Measurements from ENCODE around the gene SPATA6.

The SPATA6 gene

GRCh38 chr1:48254254-48254653, 217.8 kb downstream of the SPATA6 start:
- no peak overlapping the region for H3K4me3 ChIP-seq (replicated peaks; ENCODE audit: low read depth, low read length)
- H3K27me3 ChIP-seq (replicated peaks; ENCODE audit: control insufficient read depth, insufficient read depth, low read length), result no peaks in the 10 kb centered on the region
- no peaks in the 10 kb centered on the region for H3K36me3 ChIP-seq (ENCODE audit: control insufficient read depth, insufficient read depth, low read length)
- no peak for TF ChIP-seq CTCF (IDR thresholded peaks at IDR 0.05; ENCODE audit: insufficient read depth, low read length, poor library complexity, severe bottlenecking)
- DNase-seq (ENCODE audit: extremely low read depth, insufficient read length), result no peak

- no peaks in the 10 kb centered on the region for H3K36me3 ChIP-seq (ENCODE audit: control insufficient read depth, insufficient read depth, low read length)
- no peak overlapping the region for H3K4me3 ChIP-seq (replicated peaks; ENCODE audit: low read depth, low read length)
- no peak for TF ChIP-seq CTCF (IDR thresholded peaks at IDR 0.05; ENCODE audit: insufficient read depth, low read length, poor library complexity, severe bottlenecking)
- H3K27me3 ChIP-seq (replicated peaks; ENCODE audit: control insufficient read depth, insufficient read depth, low read length), result no peaks in the 10 kb centered on the region
- no peak for DNase-seq (ENCODE audit: extremely low read depth, insufficient read length)
These were observed 220.2 kb downstream of the SPATA6 start for GRCh38 chr1:48251821-48252220.

GRCh38 chr1:48251323-48251722, 220.7 kb downstream of the SPATA6 start:
- Histone ChIP-seq H3K4me3 (replicated peaks; ENCODE audit: low read depth, low read length) (no peak overlapping the region), H3K36me3 (ENCODE audit: control insufficient read depth, insufficient read depth, low read length) (no peaks in the 10 kb centered on the region), H3K27me3 (replicated peaks; ENCODE audit: control insufficient read depth, insufficient read depth, low read length) (no peaks in the 10 kb centered on the region)
- DNase-seq (ENCODE audit: extremely low read depth, insufficient read length), result no peak
- TF ChIP-seq CTCF (IDR thresholded peaks at IDR 0.05; ENCODE audit: insufficient read depth, low read length, poor library complexity, severe bottlenecking), result no peak

GRCh38 chr1:48250572-48250971, 221.4 kb downstream of the SPATA6 start:
- TF ChIP-seq CTCF (IDR thresholded peaks at IDR 0.05; ENCODE audit: insufficient read depth, low read length, poor library complexity, severe bottlenecking), result no peak
- Histone ChIP-seq H3K4me3 (replicated peaks; ENCODE audit: low read depth, low read length) (no peak overlapping the region), H3K27me3 (replicated peaks; ENCODE audit: control insufficient read depth, insufficient read depth, low read length) (no peaks in the 10 kb centered on the region), H3K36me3 (ENCODE audit: control insufficient read depth, insufficient read depth, low read length) (no peaks in the 10 kb centered on the region)
- no peak for DNase-seq (ENCODE audit: extremely low read depth, insufficient read length)

- H3K4me3 ChIP-seq (replicated peaks; ENCODE audit: low read depth, low read length), result no peak overlapping the region
- DNase-seq (ENCODE audit: extremely low read depth, insufficient read length), result no peak
- TF ChIP-seq CTCF (IDR thresholded peaks at IDR 0.05; ENCODE audit: insufficient read depth, low read length, poor library complexity, severe bottlenecking), result no peak
- no peaks in the 10 kb centered on the region for H3K36me3 ChIP-seq (ENCODE audit: control insufficient read depth, insufficient read depth, low read length)
- no peaks in the 10 kb centered on the region for H3K27me3 ChIP-seq (replicated peaks; ENCODE audit: control insufficient read depth, insufficient read depth, low read length)
These were observed 222.1 kb downstream of the SPATA6 start for GRCh38 chr1:48249868-48250267.

GRCh38 chr1:48248356-48248755, 223.6 kb downstream of the SPATA6 start:
- Histone ChIP-seq H3K4me3 (replicated peaks; ENCODE audit: low read depth, low read length) (no peak overlapping the region), H3K27me3 (replicated peaks; ENCODE audit: control insufficient read depth, insufficient read depth, low read length) (no peaks in the 10 kb centered on the region), H3K36me3 (ENCODE audit: control insufficient read depth, insufficient read depth, low read length) (no peaks in the 10 kb centered on the region)
- DNase-seq (ENCODE audit: extremely low read depth, insufficient read length), result no peak
- no peak for TF ChIP-seq CTCF (IDR thresholded peaks at IDR 0.05; ENCODE audit: insufficient read depth, low read length, poor library complexity, severe bottlenecking)

Measured in GM06990 (cell line).